Inflammatory macrophage treated with lipopolysaccharide for 4 hours (primary cell): ENCODE results near the gene MPC1L.

Experiments used
- DNase-seq: peaks from one replicate; pipeline ENCODE4 v3.0.0-alpha.2; 2020

MPC1L gene

DNA sequence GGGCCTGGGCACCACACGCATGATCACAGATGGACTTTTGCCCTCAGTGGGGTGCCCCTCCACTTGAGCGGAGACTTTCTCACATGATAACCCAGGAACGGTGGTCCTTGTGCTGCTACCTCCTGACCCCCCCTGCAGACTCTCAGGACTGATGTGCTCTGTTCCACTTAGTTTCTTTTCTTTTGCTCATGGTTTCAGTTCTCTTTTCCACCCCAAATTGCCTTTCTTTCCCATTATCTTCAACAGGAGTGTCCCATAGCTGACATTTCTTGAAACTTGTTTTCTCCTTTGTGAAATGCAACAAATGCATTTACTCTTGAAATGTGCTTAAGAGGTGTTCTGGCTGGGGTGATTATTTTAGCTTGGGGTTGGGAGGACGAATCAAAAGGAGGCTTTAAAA, 9.0 kb downstream of the MPC1L start:
- DNase-seq: no peak

GRCh38 chrX:40637687-40638086, 14.5 kb downstream of the MPC1L start:
- no peak for DNase-seq

GRCh38 chrX:40644176-40644575, 20.9 kb downstream of the MPC1L start:
- DNase-seq: peak; percentile 87

DNA sequence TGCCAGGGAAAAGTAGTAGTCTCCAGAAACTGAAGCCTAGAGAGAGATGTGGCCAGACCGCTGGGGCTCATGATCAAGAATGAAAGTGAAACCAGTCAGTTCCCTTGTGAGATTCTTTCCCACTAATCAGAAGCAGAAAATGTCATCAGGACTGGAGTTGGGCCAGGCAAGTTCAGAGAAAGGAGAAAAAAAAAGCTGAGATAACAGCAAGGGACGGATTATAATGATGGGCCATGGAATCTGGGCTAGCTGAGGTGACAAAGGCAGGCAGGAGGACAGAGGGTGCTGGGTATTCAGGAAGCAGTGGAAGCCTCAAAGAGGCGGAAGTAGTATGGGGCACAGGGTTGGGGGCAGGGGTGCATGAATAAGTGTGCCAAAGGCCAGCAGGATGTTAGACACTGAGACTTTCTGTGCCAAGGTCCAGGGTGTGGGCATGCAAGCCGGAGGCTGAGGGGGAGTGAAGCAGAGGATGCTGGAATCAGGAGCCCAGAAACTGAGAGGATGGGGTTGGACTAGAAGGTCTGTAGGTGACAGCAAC, 21.7 kb downstream of the MPC1L start:
- DNase-seq: peak; percentile 85

DNA sequence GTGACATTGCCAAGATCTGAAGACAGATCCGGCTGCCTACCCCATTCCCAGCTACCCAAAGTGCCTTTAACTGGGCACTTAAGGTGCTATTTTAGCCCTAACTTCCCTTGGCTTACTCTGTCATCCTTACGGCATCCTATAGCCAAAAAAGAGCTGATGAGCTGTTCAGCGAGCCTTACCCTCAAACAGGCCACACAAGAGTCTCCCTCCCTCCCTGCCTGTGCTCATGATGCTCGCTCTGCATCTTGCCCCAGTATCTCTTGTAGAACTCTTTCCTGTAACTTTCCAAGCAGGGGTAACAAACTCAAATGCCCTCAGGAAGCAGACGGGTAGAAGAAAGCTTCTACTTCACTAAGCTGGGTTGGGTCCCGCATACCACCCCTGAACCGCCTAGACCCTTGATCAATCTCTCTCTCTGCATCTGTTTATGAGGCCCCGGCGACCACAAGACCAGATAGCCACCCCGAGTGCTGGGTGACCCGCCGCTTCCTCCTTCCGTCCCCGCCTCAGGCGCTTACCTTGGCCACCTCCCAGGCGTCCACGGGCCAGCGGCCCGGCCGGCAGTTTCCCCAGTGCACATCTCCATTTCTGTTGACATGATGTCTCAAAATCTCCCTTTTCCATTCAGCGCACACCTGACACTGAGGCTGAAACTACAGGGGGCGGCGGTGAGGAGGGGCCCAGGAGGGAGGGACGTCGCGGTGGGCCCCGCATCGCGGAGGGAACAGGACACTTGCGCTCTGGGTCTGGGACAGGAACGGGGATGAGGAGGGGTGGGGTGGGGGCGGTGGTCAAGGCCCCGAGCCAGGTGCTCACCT, 23.5 kb downstream of the MPC1L start:
- DNase-seq: peak; percentile 37

DNA sequence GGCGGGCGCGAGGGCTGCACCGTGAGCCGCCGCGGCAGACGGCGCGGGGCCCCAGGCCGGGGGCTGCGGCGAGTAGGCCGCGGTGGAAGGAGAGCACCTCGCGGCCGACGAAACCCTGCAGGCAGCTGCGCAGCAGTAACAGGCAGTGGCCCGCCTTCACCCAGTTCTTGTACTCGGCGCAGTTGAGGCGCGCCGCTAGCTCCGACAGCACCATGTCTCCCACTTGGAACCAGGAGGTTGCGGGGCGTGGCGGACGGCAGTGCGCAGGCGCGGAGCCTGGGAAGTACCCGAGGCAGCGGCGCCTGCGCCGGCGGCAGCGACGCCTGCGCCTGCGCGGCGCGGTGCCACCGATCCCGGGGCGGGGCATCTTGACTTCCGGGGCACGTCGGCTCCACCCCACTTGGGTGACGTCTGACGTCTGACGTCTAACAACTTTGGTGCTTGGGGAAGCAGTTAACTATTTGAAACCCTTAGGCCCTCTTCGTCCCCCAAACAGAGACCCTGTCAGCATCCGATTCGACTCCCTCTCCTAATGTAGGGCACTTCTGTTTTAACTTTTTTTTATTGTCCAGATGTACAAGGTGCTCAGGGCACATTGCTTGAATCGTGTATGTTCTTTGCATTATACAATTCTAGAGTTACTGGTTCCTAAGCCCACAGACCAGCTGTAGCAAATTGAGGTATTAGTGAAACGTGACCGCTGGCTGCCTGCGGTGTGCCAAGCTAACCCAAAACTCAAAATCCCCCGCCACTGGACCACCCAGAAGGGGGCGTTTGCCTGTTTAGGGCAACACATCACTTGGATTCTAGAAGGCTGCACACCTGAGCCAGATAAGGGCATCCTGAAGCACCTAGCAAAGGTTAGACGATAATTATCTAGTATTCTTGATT, 24.3 kb downstream of the MPC1L start, which contains the start of gene CXorf38:
TSS of gene CXorf38 (minus strand) at position 255 of the 891 bp plus-strand sequence. CDS start at position 214, 41 bp downstream.
- peak; percentile 89 for DNase-seq

GRCh38 chrX:40651620-40652223, 28.5 kb downstream of the MPC1L start:
- DNase-seq: peak; percentile 51

GRCh38 chrX:40652664-40653063, 29.4 kb downstream of the MPC1L start:
- DNase-seq: no peak

DNA sequence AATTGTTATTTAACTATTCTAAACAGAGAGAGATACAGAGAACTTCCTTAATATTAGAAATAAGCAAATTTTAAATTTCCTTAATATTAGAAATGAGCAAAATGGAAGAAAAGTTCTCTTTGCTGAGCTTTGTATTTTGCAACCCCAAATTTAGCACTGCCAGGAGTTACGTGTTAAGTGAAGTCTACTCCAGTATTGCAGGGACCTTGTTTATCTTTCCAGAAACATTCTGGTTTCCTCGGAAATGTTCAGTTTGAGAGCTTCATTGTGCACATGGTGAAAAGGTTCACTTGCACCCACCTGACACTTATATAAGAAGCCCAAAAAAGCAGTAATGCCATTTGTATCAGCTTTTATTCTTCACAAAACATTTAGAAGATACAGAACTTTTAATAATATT, 30.3 kb downstream of the MPC1L start:
- no peak for DNase-seq

GRCh38 chrX:40660381-40660780, 37.2 kb downstream of the MPC1L start:
- DNase-seq: no peak

DNA sequence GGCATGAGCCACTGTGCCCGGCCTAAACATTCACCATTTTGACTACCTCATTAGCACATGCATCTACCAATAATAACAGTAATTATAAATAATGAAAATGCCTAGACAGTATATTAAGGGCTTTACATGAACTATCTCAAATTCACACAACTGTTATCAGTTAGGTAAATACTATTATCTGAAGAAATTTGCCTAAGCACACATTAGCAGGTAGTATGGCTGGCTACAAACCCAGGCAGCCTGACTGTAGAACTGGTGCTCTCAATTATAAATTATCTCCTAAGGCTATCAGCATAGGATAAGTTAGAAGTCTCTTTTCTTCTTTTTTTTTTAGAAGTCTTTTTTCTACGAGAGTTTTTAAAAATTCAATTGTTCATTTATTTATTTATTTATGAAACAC, 38.3 kb downstream of the MPC1L start:
- no peak for DNase-seq

DNA sequence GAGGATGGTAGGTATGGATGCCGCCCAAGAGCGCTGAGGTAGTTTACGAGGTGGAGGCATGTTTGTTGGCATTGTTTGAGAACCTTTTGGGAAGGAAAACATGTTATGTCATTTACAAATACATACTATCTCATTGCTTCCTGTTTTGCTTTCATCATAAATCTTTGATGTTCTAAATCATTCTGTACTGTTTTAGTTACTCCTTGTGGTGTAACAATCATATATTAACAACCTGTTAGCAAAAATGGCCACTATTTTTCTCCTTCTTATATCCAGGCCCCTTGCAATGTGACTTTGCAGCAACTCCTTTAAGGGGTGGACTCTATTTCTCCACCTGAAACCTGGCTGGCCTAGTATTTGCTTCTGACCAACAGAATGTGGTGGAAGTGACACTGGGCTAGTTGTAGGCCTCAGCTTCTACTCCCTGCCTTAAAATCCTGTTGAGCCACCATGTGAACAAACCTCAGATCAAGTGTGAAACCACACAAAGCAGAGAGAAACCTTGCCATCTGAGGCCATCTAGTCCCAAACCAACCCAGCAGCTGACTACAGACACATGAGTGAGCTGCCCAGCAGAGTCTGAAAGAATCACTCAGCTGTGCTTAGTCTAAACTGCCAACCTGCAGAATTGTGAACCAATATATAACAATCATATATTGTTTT, 40.0 kb downstream of the MPC1L start:
- no peak for DNase-seq

DNA sequence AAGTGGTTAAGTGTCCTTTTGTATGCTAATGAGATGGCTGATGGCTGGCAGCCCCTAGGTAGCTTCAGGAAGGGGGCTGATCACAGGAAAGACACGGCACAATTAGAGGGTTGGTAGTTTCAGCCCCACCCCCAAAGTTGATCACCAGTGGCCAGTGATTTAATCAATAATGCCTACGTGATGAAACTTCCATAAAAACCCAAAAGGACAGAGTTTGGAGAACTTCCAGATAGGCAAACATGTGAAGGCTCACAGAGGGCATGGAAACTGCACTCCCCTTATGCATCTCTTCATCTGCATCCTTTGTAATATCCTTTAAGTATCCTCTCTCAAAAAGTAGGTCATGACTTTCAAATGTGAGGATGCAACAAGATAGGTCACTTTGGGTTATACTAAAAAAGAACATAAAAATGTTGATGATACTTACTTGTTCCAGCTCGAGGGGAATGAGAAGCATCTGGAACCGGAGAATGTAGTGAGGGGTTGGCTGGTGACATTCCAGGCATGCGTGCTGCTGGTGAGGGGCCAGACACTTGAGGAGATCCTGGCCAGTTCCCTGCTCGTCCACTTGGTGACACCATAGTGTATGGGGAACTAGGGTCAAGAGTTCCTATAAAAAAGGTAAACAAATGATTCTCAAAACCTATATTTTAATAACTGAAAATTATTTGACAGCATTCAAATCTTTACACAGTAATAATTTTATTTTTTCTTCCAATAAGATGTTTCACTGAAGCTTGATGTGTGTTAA, 40.8 kb downstream of the MPC1L start:
- no peak for DNase-seq

DNA sequence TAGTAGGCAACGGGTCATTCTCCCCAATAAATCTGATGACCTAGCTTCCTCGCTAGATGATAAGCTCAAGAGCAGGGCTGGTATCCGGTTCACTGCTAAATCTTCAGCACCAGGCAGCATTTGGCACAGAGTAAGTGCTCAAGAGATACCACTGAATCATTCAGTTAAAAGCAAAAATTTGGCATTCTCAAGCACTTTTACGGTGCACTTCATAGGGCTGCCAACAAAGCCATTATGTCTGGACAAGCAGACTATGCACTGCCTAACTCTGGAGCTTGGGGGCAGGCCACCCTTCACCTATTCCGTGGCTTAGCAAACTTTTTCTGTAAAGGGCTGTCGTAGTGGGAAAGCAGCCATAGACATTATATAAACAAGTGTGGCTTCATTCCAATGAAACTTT, 47.9 kb downstream of the MPC1L start:
- DNase-seq: no peak
